ENCODE results near the gene ADAMTS2.

DNA sequence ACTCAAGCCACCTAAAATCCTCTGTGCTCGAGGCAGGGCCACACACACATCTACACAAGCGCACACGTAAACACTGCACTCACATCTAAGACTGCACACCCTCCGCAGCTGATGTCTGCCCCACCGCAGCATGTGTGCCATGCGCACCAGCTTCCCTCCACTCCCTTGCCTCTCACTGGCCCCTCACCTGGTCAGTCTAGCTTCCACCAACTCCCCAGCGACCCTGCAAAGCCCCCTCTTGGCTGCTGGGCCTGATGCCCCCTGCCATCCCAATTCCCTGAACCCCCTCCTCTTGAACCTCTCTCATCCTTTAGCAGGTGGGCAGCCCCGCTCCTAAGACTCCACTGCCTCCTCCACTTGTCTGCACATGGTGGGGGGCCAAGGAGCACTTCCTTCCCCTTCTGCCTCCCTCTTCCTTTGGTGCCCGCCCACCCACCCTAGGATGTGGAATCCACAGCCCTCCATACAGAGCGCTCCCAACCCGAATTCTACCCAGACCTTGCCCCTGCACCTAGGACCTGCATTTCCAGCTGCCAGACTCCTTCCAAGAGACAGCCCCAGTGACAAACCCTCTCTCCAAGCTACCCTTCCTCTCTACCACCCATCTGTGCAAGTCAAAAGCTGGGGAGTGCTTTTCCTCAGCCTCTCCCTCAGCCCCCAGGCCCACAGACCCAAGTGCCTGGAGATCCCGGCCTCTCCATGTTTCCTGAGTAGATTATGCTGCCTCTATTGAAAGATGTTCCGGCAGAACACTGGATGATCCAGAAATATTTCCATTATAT lies 23.9 kb downstream of the ADAMTS2 start:
- TF ChIP-seq CTCF (IDR thresholded peaks at IDR 0.05), result no peak
- TF ChIP-seq POLR2A (IDR thresholded peaks at IDR 0.05), result no peak
